Urinary bladder (tissue), 4 donors: ENCODE measurements around the gene MCC. TPM values are rescaled to one million over a fixed set of nuclear protein-coding genes. Genes with fewer than 3 reads are reported as not detected.

Source experiments
- DNase-seq: peaks from one replicate; pipeline ENCODE4 v3.0.0-alpha.2; 2015; ENCODE audit errors: extremely low spot score
- H3K27ac ChIP-seq: one replicate; pipeline ENCODE4 v1.5.1; 2013; ENCODE audit warnings: low read depth, mild to moderate bottlenecking, moderate library complexity
- H3K36me3 ChIP-seq: one replicate; pipeline ENCODE4 v1.6.1; 2013; ENCODE audit warnings: mild to moderate bottlenecking, moderate library complexity; ENCODE audit not compliant: insufficient read depth
- H3K4me1 ChIP-seq: one replicate; pipeline ENCODE4 v1.6.1; 2013; ENCODE audit warnings: mild to moderate bottlenecking, moderate library complexity; ENCODE audit not compliant: insufficient read depth
- H3K4me3 ChIP-seq: one replicate; pipeline ENCODE4 v1.5.1; 2013; ENCODE audit warnings: low read depth, low read length
- WGBS: extraction: QIAGEN DNeasy Blood & Tissue Kit; methylation state at CpG from one replicate; pipeline ENCODE4 v1.1.7; 2013; 5-methylcytosine and 5-hydroxymethylcytosine counted together
- polyA plus RNA-seq: library from polyadenylated mRNA; stranded (reverse); fragments of 200-250 nt; gene quantifications from one replicate; pipeline ENCODE4 v1.2.3, GENCODE V29; 2013
- total RNA-seq: library from RNA; depleted of rRNA; stranded (reverse); fragments of >200 nt; gene quantifications from one replicate; pipeline ENCODE4 v1.2.3, GENCODE V29; 2014
- donor health status: healthy with polysubstance abuse.
- donor health status: healthy.

MCC gene
- total and polyA plus RNA-seq, 2 donors: 17.2 to 60.7 TPM

DNA sequence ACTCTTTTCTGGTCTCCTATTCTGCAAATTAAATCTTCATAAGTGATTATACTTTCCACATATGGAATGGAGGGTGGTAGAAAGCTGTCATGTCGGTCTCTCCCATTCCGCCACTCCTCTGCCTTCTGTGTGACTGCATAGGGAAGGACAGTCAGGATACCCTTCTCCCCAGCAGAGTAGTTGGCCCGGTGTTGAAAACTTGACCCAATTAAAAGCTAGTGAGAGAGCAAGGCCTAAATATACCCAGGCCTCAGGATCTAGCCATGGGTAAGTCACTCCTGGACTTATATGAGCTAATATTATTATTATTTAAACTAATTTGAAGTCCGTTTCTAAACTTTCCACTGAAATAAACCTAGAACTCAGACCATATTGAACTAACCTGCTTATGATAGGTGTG is 248.2 kb downstream of the MCC start:
- DNase-seq: no peak
- no peaks in the 10 kb centered on the region for H3K4me1 ChIP-seq
- no peak overlapping the region for H3K27ac ChIP-seq
- H3K4me3 ChIP-seq: no peak overlapping the region
- H3K36me3 ChIP-seq: no peaks in the 10 kb centered on the region
- over 99% methylated on average over 4 of the region's 4 CpGs for WGBS

DNA sequence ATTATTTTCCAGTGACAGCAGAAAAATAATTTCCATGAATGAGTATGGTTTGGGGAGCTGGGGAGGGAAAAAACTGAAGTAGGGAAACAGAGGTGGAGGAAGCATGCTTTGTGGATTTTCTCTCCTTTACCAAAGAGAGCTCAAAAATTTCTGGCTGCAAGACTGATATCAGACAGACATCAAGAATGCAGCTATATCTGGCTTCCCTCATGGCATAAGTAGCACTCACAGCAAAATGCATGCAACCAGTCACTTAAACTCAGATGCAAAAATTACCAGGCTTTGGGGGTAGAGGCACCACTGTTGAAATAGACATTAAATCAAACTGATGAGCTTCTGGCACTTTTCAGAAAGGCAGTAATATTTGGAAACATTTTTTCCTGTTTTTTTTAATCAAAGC is 250.4 kb downstream of the MCC start:
- H3K4me1 ChIP-seq: no peaks in the 10 kb centered on the region
- no peak for DNase-seq
- no peak overlapping the region for H3K27ac ChIP-seq
- H3K4me3 ChIP-seq: no peak overlapping the region
- no peaks in the 10 kb centered on the region for H3K36me3 ChIP-seq

GRCh38 chr5:113236536-113237288 is 251.5 kb downstream of the MCC start:
- WGBS: 88% methylated on average over 10 of the region's 10 CpGs
- DNase-seq: no peak

DNA sequence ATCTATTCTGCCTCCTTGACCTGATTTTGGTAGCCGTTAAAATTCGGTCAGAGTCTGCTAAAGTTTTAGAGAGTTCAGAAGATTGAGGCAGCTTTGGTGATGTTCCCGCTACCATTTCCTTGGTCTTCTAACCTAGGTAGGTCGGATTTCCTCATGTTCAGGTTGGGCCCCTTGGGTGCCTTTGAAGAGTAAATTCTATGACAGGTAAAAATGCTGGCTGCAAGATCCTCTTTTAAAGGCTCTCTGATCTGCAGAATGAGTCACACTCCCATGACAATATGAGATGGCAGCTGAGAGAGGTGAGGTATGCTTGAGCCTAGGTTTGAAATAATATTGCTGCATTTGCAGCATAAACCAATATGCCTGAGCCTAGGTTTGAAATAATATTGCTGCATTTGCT is 252.4 kb downstream of the MCC start:
- no peaks in the 10 kb centered on the region for H3K36me3 ChIP-seq
- WGBS: 97% methylated on average over 4 of the region's 4 CpGs
- no peak overlapping the region for H3K4me3 ChIP-seq
- no peak for DNase-seq
- no peak overlapping the region for H3K27ac ChIP-seq
- peaks cover 3% of the 10 kb centered on the region for H3K4me1 ChIP-seq

More at GRCh38 chr5:113236536-113237288, 251.5 kb downstream of the MCC start:
- H3K4me3 ChIP-seq: no peak overlapping the region
- no peak overlapping the region for H3K27ac ChIP-seq
- no peaks in the 10 kb centered on the region for H3K36me3 ChIP-seq
- H3K4me1 ChIP-seq: peaks cover 3% of the 10 kb centered on the region

GRCh38 chr5:113234546-113234945 is 253.7 kb downstream of the MCC start:
- peaks cover 3% of the 10 kb centered on the region for H3K4me1 ChIP-seq
- 87% methylated on average over 1 of the region's 1 CpG for WGBS
- no peak overlapping the region for H3K4me3 ChIP-seq
- DNase-seq: no peak
- H3K36me3 ChIP-seq: no peaks in the 10 kb centered on the region
- no peak overlapping the region for H3K27ac ChIP-seq

- 100% methylated on average over 1 of the region's 1 CpG for WGBS
Measured at GRCh38 chr5:113233606-113234005, 254.6 kb downstream of the MCC start.

DNA sequence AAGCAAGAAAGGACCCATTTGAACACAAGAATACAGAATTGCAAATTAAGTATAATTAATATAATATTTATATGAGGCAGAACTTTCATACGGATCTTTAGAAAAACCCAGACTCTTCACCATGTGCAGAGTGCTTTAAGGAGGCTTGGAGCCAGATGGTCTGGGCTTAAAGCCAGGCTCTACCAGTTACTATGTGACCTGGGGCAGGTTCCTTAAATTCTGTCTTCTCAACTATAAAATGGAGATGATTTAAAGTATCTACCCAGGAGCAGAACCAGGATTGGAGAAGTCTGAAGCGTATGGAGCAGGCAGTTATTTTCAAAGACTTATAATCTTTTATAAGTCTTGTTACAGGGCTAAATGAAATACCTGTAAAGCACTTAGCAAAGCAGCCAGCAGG is 255.6 kb downstream of the MCC start:
- DNase-seq: no peak
- no peak overlapping the region for H3K27ac ChIP-seq
- peaks cover 3% of the 10 kb centered on the region for H3K4me1 ChIP-seq
- WGBS: 40% methylated on average over 2 of the region's 2 CpGs
- H3K4me3 ChIP-seq: no peak overlapping the region
- no peaks in the 10 kb centered on the region for H3K36me3 ChIP-seq

More at GRCh38 chr5:113233606-113234005, 254.6 kb downstream of the MCC start:
- peaks cover 3% of the 10 kb centered on the region for H3K4me1 ChIP-seq
- H3K36me3 ChIP-seq: no peaks in the 10 kb centered on the region
- no peak overlapping the region for H3K27ac ChIP-seq
- DNase-seq: no peak
- no peak overlapping the region for H3K4me3 ChIP-seq

DNA sequence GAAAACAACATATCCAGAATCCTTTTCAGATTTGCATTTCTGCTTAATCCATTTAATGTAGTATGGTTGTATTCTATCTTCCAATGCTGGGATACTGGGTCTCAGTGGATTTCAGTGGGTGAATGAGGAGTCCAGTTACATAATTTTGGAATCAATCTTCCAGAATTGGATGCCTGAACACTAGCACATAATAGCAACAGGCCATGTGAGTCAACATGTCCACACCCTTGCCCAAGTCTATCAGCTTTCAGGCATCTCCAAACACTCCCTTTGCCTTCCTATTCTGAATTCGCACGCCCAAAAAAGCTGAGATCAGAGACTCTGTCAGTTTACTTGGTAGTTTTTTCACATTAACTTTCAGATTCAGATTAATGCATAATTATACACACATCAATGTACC is 256.0 kb downstream of the MCC start:
- no peak overlapping the region for H3K4me3 ChIP-seq
- WGBS: 55% methylated on average over 2 of the region's 2 CpGs
- H3K36me3 ChIP-seq: no peaks in the 10 kb centered on the region
- H3K27ac ChIP-seq: no peak overlapping the region
- no peak for DNase-seq
- H3K4me1 ChIP-seq: peaks cover 3% of the 10 kb centered on the region

- Histone ChIP-seq H3K4me1 (peaks cover 3% of the 10 kb centered on the region), H3K36me3 (no peaks in the 10 kb centered on the region), H3K4me3 (no peak overlapping the region), H3K27ac (no peak overlapping the region)
- no peak for DNase-seq
- WGBS: 93% methylated on average over 1 of the region's 1 CpG
Measured at GRCh38 chr5:113231653-113232000, 256.6 kb downstream of the MCC start.

DNA sequence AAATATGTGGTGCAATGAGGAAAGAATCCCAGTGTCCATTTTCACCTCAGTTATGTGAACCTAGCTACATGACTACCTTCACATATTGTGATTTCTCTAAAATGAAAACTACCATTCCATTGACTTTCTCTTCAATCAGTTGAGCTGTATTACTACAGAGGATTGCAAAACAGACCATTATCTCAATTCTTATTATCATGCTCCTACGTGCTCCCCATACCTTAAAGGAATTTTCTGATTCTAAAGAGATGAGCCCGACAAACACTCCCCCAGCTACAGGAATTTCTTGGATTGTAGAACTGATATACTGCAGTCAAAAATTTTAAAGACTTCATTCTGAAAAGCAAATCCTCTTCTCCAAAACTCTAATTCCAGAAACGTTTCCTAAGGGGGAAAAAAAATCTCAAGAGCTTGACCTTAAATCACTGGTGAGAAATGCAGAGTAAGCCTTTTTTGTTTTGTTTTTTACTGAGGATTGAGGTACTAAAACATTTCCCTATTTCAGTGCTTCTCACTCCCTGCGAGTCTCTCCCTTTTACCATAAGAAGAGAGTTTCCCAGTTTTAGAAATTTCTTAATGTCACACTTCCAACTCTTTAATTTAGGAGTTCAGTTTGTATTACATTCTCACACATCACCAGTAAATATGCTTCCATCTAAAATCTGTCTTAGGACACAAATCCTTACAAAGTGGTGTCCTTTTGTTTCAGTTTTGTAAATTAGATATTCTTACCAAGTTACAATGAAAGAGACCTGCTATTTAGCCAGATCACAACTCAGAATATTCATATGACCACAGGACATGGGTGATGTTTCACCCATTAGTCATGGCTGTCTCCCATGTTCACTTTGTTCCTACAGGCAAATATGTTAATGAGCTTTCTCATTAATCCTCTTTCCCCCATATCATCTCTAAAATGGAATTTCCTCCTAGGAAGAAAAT is 257.3 kb downstream of the MCC start:
- peaks cover 3% of the 10 kb centered on the region for H3K4me1 ChIP-seq
- H3K36me3 ChIP-seq: no peaks in the 10 kb centered on the region
- no peak overlapping the region for H3K27ac ChIP-seq
- 68% methylated on average over 4 of the region's 4 CpGs for WGBS
- DNase-seq: no peak
- H3K4me3 ChIP-seq: no peak overlapping the region

GRCh38 chr5:113227798-113228197 is 260.5 kb downstream of the MCC start:
- H3K27ac ChIP-seq: no peak overlapping the region
- whole genome bisulfite sequencing: 79% methylated on average over 3 of the region's 3 CpGs
- H3K4me3 ChIP-seq: no peak overlapping the region
- H3K36me3 ChIP-seq: no peaks in the 10 kb centered on the region
- DNase-seq: no peak
- peaks cover 3% of the 10 kb centered on the region for H3K4me1 ChIP-seq

- no peak overlapping the region for H3K27ac ChIP-seq
- no peak for DNase-seq
- no peaks in the 10 kb centered on the region for H3K36me3 ChIP-seq
- no peak overlapping the region for H3K4me3 ChIP-seq
- no peaks in the 10 kb centered on the region for H3K4me1 ChIP-seq
- WGBS: 95% methylated on average over 1 of the region's 1 CpG
Measured at GRCh38 chr5:113226116-113226736, 262.0 kb downstream of the MCC start.

DNA sequence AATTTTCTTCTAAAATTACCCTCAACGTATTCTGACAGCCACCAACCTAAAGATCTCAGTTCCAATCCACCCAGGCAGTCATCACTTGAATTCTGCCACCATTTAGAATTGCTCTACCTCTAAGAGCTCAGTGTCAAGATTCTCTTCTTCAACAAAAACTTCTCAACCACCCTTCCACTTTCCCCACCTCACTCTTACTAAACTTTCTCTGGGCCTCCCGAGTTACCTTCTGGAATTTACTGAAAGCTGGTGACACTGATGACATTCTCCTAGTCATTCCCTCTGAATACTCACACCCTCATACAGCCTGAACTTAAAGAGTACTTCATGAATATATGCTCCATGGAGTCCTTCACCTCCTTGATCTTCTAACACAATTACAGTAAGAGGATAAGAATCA is 263.0 kb downstream of the MCC start:
- 94% methylated on average over 2 of the region's 2 CpGs for WGBS
- no peak overlapping the region for H3K4me3 ChIP-seq
- DNase-seq: no peak
- no peaks in the 10 kb centered on the region for H3K36me3 ChIP-seq
- H3K27ac ChIP-seq: no peak overlapping the region
- no peaks in the 10 kb centered on the region for H3K4me1 ChIP-seq
